ENCODE data around the gene SP140. TPM values are rescaled to one million over a fixed set of nuclear protein-coding genes. Genes with fewer than 3 reads are reported as not detected.

SP140 gene
- total RNA-seq, 2 experiments from 2014 or later: 51.2 to 55.1 TPM

DNA sequence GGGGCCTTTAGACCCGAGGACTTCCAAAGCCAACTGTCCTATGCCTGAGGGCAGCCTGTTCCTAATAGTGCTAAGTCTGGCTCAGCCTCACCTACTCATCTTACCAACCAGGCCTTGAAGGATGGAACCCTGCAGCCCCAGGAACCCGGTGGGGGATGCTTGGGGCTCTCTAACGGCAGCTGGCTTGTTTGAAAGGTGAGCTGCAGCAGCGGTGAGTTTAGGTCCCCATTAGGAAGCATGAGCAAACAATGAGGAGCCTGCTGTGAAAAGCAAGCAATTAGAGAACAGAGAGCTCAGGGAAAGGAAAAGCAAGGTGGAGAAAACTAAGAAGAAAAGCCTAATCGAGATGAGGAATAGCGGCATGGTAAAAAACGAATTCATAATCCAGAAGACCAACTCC, 45.6 kb upstream of the SP140 start:
- intact Hi-C loops (cut with DNase I, micrococcal nuclease): no loop called here
- Mint-ChIP-seq H3K4me3 (no peak overlapping the region), H3K4me1 (ENCODE audit: low read depth) (no peaks in the 10 kb centered on the region), H3K27ac (no peak overlapping the region), H3K9me3 (no peaks in the 10 kb centered on the region), H3K36me3 (ENCODE audit: low read depth) (peaks cover 99% of the 10 kb centered on the region), H3K27me3 (no peaks in the 10 kb centered on the region)
- no peaks in the 10 kb centered on the region for H3K27me3 ChIP-seq (ENCODE audit: control insufficient read depth in 1 of 2, insufficient read depth in 2 of 2, low read length in 2 of 2)
- ATAC-seq (ENCODE audit: poor library complexity): no peak
- no peaks in the 10 kb centered on the region for H3K9me3 ChIP-seq (ENCODE audit: control insufficient read depth in 1 of 2, insufficient read depth in 1 of 2, low read length in 2 of 2)
- H3K27ac ChIP-seq (ENCODE audit: low read depth in 1 of 2, low read length in 2 of 2): no peak overlapping the region
- POLR2A ChIA-PET: no interaction called here
- no peak overlapping the region for H3K4me3 ChIP-seq (ENCODE audit: low read length)
- TF ChIP-seq CTCF (IDR thresholded peaks at IDR 0.05): no peak
- no peak for DNase-seq
- H3K36me3 ChIP-seq (ENCODE audit: insufficient read depth, low read length): peaks cover 98% of the 10 kb centered on the region
- no peaks in the 10 kb centered on the region for H3K4me1 ChIP-seq (ENCODE audit: insufficient read depth, low read length)
- CTCF ChIA-PET: no interaction called here

GRCh38 chr2:230181195-230181594, 44.3 kb upstream of the SP140 start:
- POLR2A ChIA-PET: no interaction called here
- H3K36me3 ChIP-seq (ENCODE audit: insufficient read depth, low read length): peaks cover 98% of the 10 kb centered on the region
- ATAC-seq (ENCODE audit: poor library complexity): no peak

GRCh38 chr2:230184727-230185578, 40.6 kb upstream of the SP140 start:
- no peaks in the 10 kb centered on the region for H3K27me3 ChIP-seq (ENCODE audit: control insufficient read depth in 1 of 2, insufficient read depth in 2 of 2, low read length in 2 of 2)
- H3K4me1 ChIP-seq (ENCODE audit: insufficient read depth, low read length): no peaks in the 10 kb centered on the region
- DNase-seq (no peak), ATAC-seq (ENCODE audit: poor library complexity) (no peak)
- ChIA-PET CTCF (interaction anchor here (0.9 kb wide), 1 partner anchor 9 kb away, joined by 3 read pairs; no protein-coding TSS in a partner anchor), POLR2A (no interaction called here)
- Mint-ChIP-seq H3K36me3 (ENCODE audit: low read depth) (peaks cover 97% of the 10 kb centered on the region), H3K27ac (peak overlapping the region; percentile 24), H3K9me3 (peaks cover 3% of the 10 kb centered on the region), H3K4me3 (no peak overlapping the region), H3K4me1 (ENCODE audit: low read depth) (peaks cover 9% of the 10 kb centered on the region), H3K27me3 (no peaks in the 10 kb centered on the region)
- intact Hi-C loops (cut with DNase I, micrococcal nuclease): no loop called here
- no peak overlapping the region for H3K4me3 ChIP-seq (ENCODE audit: low read length)
- H3K27ac ChIP-seq (ENCODE audit: low read depth in 1 of 2, low read length in 2 of 2): no peak overlapping the region
- peaks cover 60% of the 10 kb centered on the region for H3K36me3 ChIP-seq (ENCODE audit: insufficient read depth, low read length)
- no peaks in the 10 kb centered on the region for H3K9me3 ChIP-seq (ENCODE audit: control insufficient read depth in 1 of 2, insufficient read depth in 1 of 2, low read length in 2 of 2)
- no peak for TF ChIP-seq CTCF (IDR thresholded peaks at IDR 0.05)

More at GRCh38 chr2:230181195-230181594, 44.3 kb upstream of the SP140 start:
- H3K4me3 Mint-ChIP-seq: no peak overlapping the region
- no peak overlapping the region for H3K4me3 ChIP-seq (ENCODE audit: low read length)
- H3K4me1 ChIP-seq (ENCODE audit: insufficient read depth, low read length): no peaks in the 10 kb centered on the region
- intact Hi-C loops (cut with DNase I, micrococcal nuclease): no loop called here
- no peaks in the 10 kb centered on the region for H3K4me1 Mint-ChIP-seq (ENCODE audit: low read depth)
- H3K27ac Mint-ChIP-seq: no peak overlapping the region
- CTCF ChIA-PET: no interaction called here
- no peaks in the 10 kb centered on the region for H3K9me3 ChIP-seq (ENCODE audit: control insufficient read depth in 1 of 2, insufficient read depth in 1 of 2, low read length in 2 of 2)
- no peaks in the 10 kb centered on the region for H3K27me3 ChIP-seq (ENCODE audit: control insufficient read depth in 1 of 2, insufficient read depth in 2 of 2, low read length in 2 of 2)
- H3K27me3 Mint-ChIP-seq: no peaks in the 10 kb centered on the region
- no peak overlapping the region for H3K27ac ChIP-seq (ENCODE audit: low read depth in 1 of 2, low read length in 2 of 2)
- peaks cover 99% of the 10 kb centered on the region for H3K36me3 Mint-ChIP-seq (ENCODE audit: low read depth)
- DNase-seq: no peak
- H3K9me3 Mint-ChIP-seq: no peaks in the 10 kb centered on the region
- TF ChIP-seq CTCF (IDR thresholded peaks at IDR 0.05): no peak
